SK-N-MC (cell line): ENCODE data around the gene DST.

Experiments used
- EZH2 ChIP-seq: fragments of 200-600 bp; sonication (generic); IDR thresholded peaks from one replicate; pipeline ENCODE4 v1.6.1; 2017; ENCODE audit warnings: antibody characterized with exemption
- POLR2AphosphoS5 ChIP-seq: IDR thresholded peaks from 2 replicates; pipeline ENCODE4 v1.6.1; 2012; ENCODE audit warnings: mild to moderate bottlenecking, low read depth, low read length, borderline replicate concordance

GRCh38 chr6:56490993-56491392 is 151.7 kb downstream of the DST start:
- no peak for TF ChIP-seq EZH2
- TF ChIP-seq POLR2AphosphoS5, result no peak
